Mucosa of descending colon (tissue), 3 donors: ENCODE data around the gene TMEM158. TPM values are rescaled to one million over a fixed set of nuclear protein-coding genes. Genes with fewer than 3 reads are reported as not detected.

Source experiments
- ATAC-seq: fragments of 200-7000 bp; cut with Tn5 transposase; one replicate; pipeline ENCODE4 v1.9.1; 2020; ENCODE audit warnings: mild to moderate bottlenecking, moderate library complexity
- DNase-seq, 3 donors: peaks; one replicate each; pipeline ENCODE4 v3.0.0-alpha.2; 2020
- H3K36me3 ChIP-seq: fragments of 200-600 bp; one replicate; pipeline ENCODE4 v1.8.0; 2021; ENCODE audit warnings: low read depth, mild to moderate bottlenecking
- H3K4me1 ChIP-seq: fragments of 200-600 bp; one replicate; pipeline ENCODE4 v1.8.0; 2021; ENCODE audit warnings: low read depth, mild to moderate bottlenecking
- H3K4me3 ChIP-seq: fragments of 200-600 bp; one replicate; pipeline ENCODE4 v1.8.0; 2021; ENCODE audit warnings: mild to moderate bottlenecking
- H3K9me3 ChIP-seq: fragments of 200-600 bp; one replicate; pipeline ENCODE4 v1.8.0; 2021; ENCODE audit warnings: mild to moderate bottlenecking
- intact Hi-C, 2 donors: fragments of 100-400 bp; cut with DNase I in 1 of 2; cut with micrococcal nuclease in 1 of 2; formaldehyde crosslinking; loops; one replicate each; pipeline versions ENCODE4 v1.11.0 to v1.11.1; 2022; cut with DNase I, micrococcal nuclease
- total RNA-seq, 3 donors: library from RNA; stranded (reverse); fragmentation: NEBNext Ultra II Directional in 2 of 3; extraction: Animal tissue kit (Norgen Biotek cat#: 25700) in 2 of 3; gene quantifications; one replicate each; pipeline versions ENCODE4 v1.2.1 to v1.2.4, GENCODE V29; 2021 to 2023
- TF ChIP-seq, protein P1 (sequence below): fragments of 200-600 bp; IDR thresholded peaks from one replicate; pipeline ENCODE4 v1.8.0; 2022; ENCODE audit warnings: antibody characterized with exemption, mild to moderate bottlenecking
- donor health status: DM: no; HTN: no; CAD: no; lungs with moderate emphysema.
- donor health status: DM: no; HTN: no; CAD: no.
- donor health status: DM: no; HTN: yes; CAD: no.

Gene TMEM158
- total RNA-seq, 3 donors from 2014 or later = 1.9 to 15.2 (median 6.1) TPM

DNA sequence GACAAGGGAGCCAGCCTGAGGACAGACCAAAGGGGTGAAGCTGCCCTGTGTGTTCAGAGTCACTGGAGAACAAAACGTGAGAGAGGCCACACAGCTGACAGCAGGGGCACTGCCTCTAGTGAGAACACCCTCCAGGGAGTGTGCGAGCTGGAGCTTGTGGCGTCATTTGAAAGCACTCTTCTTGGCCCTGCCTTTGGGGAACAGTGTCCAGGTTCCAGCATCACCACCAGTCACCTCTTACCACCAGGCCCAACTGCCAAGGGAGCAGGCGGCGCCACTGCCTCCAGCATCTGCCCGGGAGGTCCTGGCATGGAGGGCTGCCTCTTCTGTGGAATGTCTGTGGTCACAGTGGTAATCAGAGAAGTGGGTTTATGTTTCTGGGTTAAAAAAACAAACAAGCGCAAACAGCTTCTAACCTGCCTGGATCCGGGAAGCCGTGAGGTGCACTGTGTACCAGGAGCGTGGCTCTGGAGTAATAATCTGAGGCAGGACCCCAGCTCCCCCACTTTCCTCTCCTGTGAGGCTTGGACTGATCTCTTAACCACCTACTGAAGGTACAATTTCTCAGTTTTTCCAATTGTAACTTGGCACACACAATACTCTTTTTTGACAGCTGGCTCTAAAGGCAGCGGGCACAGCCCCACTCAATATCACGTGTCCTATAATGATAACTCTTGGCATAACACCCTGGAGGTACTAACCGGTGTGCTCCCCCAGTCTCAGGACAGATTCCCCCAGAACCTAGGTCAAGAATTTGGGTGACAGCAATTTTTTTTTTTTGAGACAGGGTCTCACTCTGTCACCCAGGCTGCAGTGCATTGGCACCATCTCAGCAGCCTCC, 47.7 kb downstream of the TMEM158 start:
- Histone ChIP-seq H3K4me3 (no peak overlapping the region), H3K36me3 (no peaks in the 10 kb centered on the region), H3K9me3 (no peaks in the 10 kb centered on the region), H3K4me1 (peaks cover 17% of the 10 kb centered on the region)
- intact Hi-C loops = no loop called here
- TF ChIP-seq, protein P1, sequence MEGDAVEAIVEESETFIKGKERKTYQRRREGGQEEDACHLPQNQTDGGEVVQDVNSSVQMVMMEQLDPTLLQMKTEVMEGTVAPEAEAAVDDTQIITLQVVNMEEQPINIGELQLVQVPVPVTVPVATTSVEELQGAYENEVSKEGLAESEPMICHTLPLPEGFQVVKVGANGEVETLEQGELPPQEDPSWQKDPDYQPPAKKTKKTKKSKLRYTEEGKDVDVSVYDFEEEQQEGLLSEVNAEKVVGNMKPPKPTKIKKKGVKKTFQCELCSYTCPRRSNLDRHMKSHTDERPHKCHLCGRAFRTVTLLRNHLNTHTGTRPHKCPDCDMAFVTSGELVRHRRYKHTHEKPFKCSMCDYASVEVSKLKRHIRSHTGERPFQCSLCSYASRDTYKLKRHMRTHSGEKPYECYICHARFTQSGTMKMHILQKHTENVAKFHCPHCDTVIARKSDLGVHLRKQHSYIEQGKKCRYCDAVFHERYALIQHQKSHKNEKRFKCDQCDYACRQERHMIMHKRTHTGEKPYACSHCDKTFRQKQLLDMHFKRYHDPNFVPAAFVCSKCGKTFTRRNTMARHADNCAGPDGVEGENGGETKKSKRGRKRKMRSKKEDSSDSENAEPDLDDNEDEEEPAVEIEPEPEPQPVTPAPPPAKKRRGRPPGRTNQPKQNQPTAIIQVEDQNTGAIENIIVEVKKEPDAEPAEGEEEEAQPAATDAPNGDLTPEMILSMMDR = no peak
- peak; percentile 24 for ATAC-seq
- no peak for DNase-seq

DNA sequence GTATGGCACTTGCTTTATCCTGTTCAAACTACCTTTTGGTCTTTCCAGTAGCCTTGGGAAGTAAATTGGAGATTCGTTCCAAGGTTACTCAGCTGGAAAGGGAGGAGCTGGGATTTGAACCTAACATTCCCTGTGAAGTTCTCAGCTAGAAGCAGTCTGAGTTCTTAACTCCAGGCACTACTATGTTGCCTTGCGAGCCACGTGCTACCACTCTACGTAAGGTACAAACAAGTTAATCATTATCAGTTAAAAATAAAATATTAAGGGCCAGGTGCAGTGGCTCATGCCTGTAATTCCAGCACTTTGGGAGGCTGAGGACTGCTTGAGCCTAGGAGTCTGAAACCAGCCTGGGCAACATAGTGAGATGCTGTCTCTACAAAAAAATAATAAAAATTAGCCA, 49.2 kb downstream of the TMEM158 start:
- no peak for ATAC-seq
- TF ChIP-seq, protein P1 = no peak

More for the DNA sequence above, 49.2 kb downstream of the TMEM158 start:
- DNase-seq = no peak
- H3K36me3 ChIP-seq = no peaks in the 10 kb centered on the region
- H3K4me1 ChIP-seq = peaks cover 12% of the 10 kb centered on the region
- H3K9me3 ChIP-seq = no peaks in the 10 kb centered on the region
- intact Hi-C loops = no loop called here
- H3K4me3 ChIP-seq = no peak overlapping the region

Other genes with a start within 250 kb of the TMEM158 start
- gene CLEC3B, start 200.0 kb downstream of the TMEM158 start, total RNA-seq = 10 to 100 TPM; 14.7 to 24.0 (median 22.2) TPM
- 100 to 1,000 TPM in 1 of 3 donors, 10 to 100 TPM in 2; 57.6 to 111 (median 87.5) TPM for gene CDCP1, start 79.9 kb downstream of the TMEM158 start, total RNA-seq
- 10 to 100 TPM; 22.2 to 32.3 (median 23.8) TPM for gene LARS2, start 162.3 kb upstream of the TMEM158 start, total RNA-seq